Mesothelial cell of epicardium (in vitro differentiated cells): ENCODE results near the gene ARL10. TPM values are rescaled to one million over a fixed set of nuclear protein-coding genes. Genes with fewer than 3 reads are reported as not detected.

ENCODE experiments used
- DNase-seq, 2 experiments: peaks; one replicate each; pipeline ENCODE4 v3.0.0; 2021; ENCODE audit warnings: low spot score in 2 of 2; ENCODE audit not compliant: unreplicated experiment in 2 of 2
- H3K27ac Mint-ChIP-seq: 2 replicates; pipeline ENCODE4 v1.8.0; 2021; ENCODE audit warnings: mixed read lengths
- H3K27me3 Mint-ChIP-seq: 2 replicates; pipeline ENCODE4 v1.8.0; 2021; ENCODE audit warnings: low read depth, mixed read lengths
- H3K36me3 Mint-ChIP-seq: 2 replicates; pipeline ENCODE4 v1.8.0; 2021; ENCODE audit warnings: mixed read lengths
- H3K4me1 Mint-ChIP-seq: 2 replicates; pipeline ENCODE4 v1.8.0; 2021; ENCODE audit warnings: mixed read lengths
- H3K4me3 Mint-ChIP-seq: 2 replicates; pipeline ENCODE4 v1.8.0; 2021; ENCODE audit warnings: mild to moderate bottlenecking, moderate library complexity, mixed read lengths
- H3K9me3 Mint-ChIP-seq: 2 replicates; pipeline ENCODE4 v1.8.0; 2021; ENCODE audit warnings: mixed read lengths
- total RNA-seq: library from RNA; stranded (reverse); gene quantifications from 3 replicates; pipeline ENCODE4 v1.2.1, GENCODE V29; 2021
- TF ChIP-seq, protein P1 (sequence below): fragments of 200-600 bp; sonication (generic); IDR thresholded peaks from one replicate; pipeline ENCODE4 v1.5.0; 2021; ENCODE audit warnings: antibody characterized with exemption; ENCODE audit not compliant: unreplicated experiment

ARL10 gene
- total RNA-seq, 1 donor from 2014 or later = 46.0 TPM

DNA sequence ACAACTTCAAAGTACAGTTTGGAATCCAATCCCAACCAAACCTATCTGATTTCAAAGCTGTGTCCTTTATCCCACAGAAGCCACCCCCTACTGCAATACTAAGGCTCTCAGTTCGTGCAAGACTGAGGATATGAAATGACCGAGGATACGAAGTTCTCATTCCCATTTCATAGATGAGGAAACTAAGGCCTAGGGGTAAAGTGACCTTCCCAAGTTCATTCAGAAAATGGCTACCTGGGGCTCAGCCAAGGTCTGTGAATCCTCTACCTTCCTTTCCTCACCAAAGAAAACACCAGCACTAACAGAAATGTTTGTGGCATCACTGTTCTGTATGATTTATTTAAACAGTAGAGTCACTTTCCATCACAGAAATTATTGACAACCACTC lies 9.1 kb upstream of the ARL10 start:
- Mint-ChIP-seq H3K27me3 (no peaks in the 10 kb centered on the region), H3K36me3 (peaks cover 31% of the 10 kb centered on the region), H3K4me3 (no peak overlapping the region), H3K27ac (no peak overlapping the region), H3K4me1 (peaks cover 7% of the 10 kb centered on the region), H3K9me3 (no peaks in the 10 kb centered on the region)
- TF ChIP-seq, protein P1, sequence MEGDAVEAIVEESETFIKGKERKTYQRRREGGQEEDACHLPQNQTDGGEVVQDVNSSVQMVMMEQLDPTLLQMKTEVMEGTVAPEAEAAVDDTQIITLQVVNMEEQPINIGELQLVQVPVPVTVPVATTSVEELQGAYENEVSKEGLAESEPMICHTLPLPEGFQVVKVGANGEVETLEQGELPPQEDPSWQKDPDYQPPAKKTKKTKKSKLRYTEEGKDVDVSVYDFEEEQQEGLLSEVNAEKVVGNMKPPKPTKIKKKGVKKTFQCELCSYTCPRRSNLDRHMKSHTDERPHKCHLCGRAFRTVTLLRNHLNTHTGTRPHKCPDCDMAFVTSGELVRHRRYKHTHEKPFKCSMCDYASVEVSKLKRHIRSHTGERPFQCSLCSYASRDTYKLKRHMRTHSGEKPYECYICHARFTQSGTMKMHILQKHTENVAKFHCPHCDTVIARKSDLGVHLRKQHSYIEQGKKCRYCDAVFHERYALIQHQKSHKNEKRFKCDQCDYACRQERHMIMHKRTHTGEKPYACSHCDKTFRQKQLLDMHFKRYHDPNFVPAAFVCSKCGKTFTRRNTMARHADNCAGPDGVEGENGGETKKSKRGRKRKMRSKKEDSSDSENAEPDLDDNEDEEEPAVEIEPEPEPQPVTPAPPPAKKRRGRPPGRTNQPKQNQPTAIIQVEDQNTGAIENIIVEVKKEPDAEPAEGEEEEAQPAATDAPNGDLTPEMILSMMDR = no peak
- no peak for DNase-seq

DNA sequence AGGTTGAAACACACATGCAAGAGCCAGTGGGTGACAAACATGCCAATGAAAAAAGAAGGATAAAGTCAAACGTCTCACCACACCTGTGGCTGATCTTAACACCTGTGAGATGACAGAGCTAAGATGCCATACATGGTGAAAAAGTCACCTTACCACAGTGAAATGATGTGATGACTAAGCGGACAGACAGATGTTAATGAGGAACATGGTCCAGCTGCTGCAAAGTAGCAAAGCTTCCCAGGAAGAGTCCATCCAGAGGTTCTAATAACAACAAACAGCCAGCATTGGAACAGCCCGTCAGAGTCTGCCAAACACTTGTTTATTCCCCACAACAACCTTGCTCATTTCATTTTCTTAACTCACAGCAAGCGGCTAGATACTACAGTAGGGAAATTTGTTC lies 5.6 kb upstream of the ARL10 start:
- H3K4me1 Mint-ChIP-seq = peaks cover 9% of the 10 kb centered on the region
- TF ChIP-seq, protein P1 = no peak
- H3K9me3 Mint-ChIP-seq = no peaks in the 10 kb centered on the region
- H3K36me3 Mint-ChIP-seq = peaks cover 15% of the 10 kb centered on the region
- H3K27ac Mint-ChIP-seq = peak overlapping the region; percentile 74
- H3K4me3 Mint-ChIP-seq = peak overlapping the region; percentile 61
- peaks cover 17% of the 10 kb centered on the region for H3K27me3 Mint-ChIP-seq
- no peak for DNase-seq

DNA sequence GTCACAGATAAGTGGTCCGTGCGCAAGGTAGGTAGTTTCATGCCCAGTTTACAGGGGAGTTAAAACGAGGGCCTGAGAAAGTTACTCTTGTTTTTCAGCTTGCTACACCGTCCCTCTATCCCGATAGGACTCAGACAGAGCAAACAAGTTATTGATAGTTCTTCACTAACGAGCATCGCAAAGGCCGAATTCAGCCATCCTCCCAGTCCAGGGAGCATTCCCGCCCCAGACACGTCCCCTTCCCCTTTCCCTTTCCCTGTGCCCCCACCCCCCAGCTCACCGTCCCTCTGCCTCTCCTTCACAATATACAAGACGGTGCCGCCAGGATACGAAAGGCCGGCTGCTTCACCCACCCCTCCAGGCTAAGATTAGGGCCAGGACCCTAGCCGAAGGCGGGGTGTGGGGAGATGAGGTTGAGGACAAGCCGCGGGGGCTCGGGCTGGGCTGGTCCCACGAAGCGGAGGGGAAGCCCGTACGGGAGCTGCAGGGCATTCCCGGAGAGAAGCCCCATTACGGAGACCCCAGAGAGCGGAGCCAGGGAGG lies 4.3 kb upstream of the ARL10 start:
- Mint-ChIP-seq H3K4me1 (peaks cover 9% of the 10 kb centered on the region), H3K36me3 (peaks cover 11% of the 10 kb centered on the region), H3K9me3 (no peaks in the 10 kb centered on the region), H3K4me3 (peak overlapping the region; percentile 99), H3K27ac (peak overlapping the region; percentile 98), H3K27me3 (peaks cover 17% of the 10 kb centered on the region)
- TF ChIP-seq, protein P1 = no peak
- DNase-seq = no peak

DNA sequence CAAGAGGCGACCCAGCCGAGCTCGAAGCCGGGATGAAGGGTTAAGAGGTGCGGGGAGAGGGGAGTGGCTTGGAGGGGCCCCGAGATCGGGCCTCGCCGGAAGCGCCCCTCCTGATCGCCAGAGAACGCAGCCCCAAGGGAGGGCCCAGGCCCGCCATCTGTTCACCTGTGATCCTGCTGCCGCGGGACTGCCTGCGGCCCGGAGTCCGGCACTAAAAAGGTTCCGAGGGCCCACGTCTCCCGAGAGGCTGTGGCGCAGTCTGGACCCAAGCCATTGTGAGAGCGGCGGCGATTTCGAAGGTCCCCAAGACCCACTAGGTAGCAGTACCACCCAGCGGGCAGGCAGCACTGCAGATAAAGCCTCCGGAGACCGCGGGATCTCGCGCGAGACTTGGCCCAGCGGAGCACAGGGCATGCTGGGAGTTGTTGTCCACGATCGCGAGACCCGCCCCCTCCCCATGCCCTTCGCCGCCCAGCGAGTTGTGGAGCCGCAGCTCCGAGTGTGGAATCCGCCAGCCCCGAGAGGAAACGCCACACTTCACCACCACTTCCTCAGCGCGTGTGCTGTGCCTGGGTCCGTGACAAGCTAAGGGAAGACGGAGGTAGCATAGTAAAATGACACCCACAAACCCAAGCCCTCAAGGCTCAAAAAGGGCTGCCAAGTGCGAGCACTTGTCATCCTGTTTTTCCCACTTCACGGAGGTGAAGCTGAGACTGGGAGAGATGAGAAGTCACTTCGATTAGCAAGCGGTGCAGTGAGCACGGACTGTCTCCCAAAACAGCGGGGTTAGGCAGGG lies 3.7 kb upstream of the ARL10 start, which contains the start of gene KIAA1191:
Gene KIAA1191, minus strand, starts transcription at position 328 of the 796 bp plus-strand sequence. CDS start 2,256 bp downstream, outside the sequence.
- H3K4me1 Mint-ChIP-seq = peaks cover 12% of the 10 kb centered on the region
- H3K27me3 Mint-ChIP-seq = peaks cover 17% of the 10 kb centered on the region
- DNase-seq = peak; percentile 82 to 90
- H3K27ac Mint-ChIP-seq = peak within 1 kb of the TSS; percentile 98
- peaks cover 11% of the 10 kb centered on the region for H3K36me3 Mint-ChIP-seq
- peak within 1 kb of the TSS; percentile 99 for H3K4me3 Mint-ChIP-seq
- TF ChIP-seq, protein P1 = no peak
- H3K9me3 Mint-ChIP-seq = no peaks in the 10 kb centered on the region

DNA sequence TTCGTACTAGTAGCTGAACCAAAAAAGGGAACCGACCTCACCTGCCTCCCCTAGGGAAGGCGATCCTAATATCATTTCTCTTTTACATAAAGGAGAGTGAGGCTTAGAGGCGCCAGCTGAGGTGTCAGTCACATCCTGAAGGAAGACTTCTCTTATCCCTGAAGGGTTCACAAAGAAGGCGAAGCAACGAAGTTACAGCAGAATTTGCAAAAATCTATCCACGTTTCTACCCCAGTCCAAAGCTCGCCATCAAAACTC lies 3.1 kb upstream of the ARL10 start:
- H3K9me3 Mint-ChIP-seq = no peaks in the 10 kb centered on the region
- H3K36me3 Mint-ChIP-seq = peaks cover 10% of the 10 kb centered on the region
- peak overlapping the region; percentile 99 for H3K4me3 Mint-ChIP-seq
- DNase-seq = no peak
- TF ChIP-seq, protein P1 = no peak
- no peak overlapping the region for H3K27ac Mint-ChIP-seq
- peaks cover 17% of the 10 kb centered on the region for H3K27me3 Mint-ChIP-seq
- peaks cover 13% of the 10 kb centered on the region for H3K4me1 Mint-ChIP-seq
